HTERT RPE-1 (cell line): Measurements from ENCODE around the gene PRDM12.

Source experiments
- in situ Hi-C: fragments of 300-500 bp; cut with MboI; formaldehyde crosslinking; loops from 4 replicates; pipeline ENCODE4 v1.14.3; 2020; ENCODE audit warnings: low sequenced_read_pairs

PRDM12 gene

DNA sequence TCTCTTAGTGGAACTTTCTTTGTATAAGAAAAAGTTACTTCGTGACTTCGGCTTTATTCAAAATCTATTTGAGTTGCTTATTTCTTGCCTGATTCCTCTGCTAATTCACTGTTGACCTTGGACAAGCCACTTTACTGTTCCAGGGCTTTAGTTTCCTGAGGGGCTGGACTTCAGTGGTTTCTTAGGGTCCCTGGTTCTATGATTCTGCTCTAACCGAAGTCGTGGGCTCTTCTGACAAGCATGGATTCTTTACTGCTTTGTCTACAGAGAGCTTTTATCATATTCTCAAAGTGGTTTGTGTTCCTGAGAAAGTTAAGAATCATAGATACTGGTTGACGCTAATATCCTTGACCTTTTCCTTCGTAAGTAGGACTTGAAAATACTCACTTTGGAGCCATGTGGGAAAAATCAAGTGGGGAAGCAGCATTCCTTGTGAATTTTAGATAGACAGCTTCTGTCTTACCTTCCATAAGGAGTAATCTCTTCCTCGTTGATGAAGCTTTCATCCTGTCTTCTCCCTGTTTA lies 50.3 kb downstream of the PRDM12 start:
- in situ Hi-C loops = no loop called here

DNA sequence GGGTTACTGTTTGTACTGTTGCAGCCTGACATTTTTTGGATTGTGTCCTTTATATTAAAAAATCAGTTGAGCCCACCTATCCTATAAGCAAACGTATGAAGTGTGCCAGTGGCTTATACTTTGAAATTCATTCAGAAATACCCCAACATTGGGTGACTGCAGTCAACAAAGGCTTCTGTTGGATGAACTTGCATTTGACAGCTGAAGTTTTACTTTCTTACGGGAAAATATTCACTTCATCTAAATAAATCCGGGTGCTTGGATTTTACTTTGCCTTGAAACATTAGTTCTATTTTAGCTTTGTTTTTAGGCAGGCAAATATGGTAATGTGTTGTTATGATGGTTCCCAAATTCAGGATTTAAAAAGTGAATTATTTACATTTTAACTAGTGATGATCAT lies 50.9 kb downstream of the PRDM12 start:
- in situ Hi-C loops = no loop called here

DNA sequence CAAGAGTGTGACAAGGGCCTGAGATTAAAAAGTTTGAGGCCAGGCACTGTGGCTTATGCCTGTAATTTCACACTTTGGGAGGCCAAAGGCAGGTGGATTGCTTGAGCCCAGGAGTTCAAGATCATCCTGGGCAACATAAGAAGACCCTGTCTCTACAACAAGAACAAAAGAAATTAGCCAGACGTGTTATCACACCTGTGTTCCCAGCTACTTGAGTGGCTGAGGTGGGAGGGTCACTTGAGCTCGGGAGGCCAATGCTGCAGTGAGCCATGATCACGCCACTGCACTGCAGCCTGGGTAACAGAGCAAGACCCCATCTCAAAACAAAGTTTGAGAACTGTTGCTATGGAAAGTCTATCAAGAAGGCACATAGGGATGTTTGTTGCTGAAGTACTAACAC lies 54.2 kb downstream of the PRDM12 start:
- in situ Hi-C loops = no loop called here

DNA sequence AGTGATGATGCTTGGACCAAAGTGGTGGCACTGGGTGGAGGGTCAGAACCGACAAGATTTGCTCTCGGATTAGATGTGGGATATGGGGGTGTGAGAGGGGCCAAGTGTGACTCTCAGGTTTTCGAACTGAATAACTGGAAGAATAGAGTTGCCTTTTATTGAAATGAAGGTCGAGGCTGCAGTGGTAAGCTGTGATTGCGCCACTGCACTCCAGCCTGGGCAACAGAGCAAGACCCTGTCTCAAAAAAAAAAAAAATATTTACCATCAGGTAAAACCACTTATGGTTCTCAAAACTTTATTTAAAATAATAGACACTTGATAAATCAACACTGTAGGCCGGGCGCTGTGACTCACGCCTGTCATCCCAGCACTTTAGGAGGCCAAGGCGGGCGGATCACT lies 56.4 kb downstream of the PRDM12 start:
- in situ Hi-C loops = no loop called here

DNA sequence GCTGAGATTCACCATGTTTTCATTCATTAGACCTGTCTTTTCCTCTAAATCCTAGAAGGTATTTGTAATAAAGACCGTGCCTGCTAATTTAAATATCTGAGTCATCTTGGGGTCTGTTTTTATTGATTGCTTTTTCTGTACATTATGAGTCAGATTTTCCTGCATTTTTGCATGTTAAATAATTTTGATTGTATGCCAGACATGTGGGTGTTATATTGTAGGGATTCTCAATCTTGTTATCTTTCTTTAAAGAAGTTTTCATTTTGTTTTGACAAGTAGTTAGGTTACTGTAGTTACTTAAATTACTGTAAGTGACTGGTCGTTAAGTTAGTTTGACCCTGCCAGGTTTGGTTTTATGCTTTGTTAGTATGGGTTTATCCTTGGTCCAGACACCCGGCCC lies 64.3 kb downstream of the PRDM12 start:
- in situ Hi-C loops = no loop called here

DNA sequence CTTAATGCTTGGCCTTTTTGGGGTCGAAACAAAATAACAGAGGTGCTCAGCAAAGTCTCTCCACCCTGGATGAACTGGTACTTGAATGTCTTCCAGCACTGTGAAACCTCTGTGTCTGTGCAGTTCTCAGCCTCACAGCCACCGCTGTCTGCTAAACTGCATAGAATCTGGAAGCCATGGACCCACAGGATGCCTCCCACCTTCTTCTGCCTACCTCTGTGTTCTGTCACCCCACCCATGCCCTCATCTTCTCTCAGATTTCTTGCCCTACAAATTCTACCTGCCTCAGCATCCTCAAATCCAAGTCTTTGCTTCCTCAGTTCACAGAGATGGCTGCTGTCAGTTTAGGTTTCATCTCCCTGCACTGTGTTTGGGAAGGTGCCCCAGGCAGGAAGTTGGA lies 64.8 kb downstream of the PRDM12 start:
- in situ Hi-C loops = no loop called here

DNA sequence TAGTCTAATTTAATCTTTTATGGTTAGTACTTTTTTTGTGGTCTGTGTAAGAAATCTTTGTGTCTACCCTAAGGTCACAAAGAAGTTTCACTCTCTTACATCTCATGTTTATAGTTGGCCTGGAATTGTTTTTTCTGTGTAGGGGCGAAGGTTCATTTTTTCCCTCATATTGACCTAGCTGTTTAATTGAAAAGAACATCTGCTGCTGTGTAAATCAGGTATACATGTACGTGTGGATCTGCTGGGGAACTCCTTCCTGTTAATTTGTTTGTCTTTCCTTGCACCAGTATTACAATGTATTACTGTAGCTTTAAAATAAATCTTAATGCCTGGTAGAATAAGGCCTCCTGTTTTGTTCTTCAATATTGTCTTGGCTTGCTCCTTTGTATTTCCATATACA lies 67.0 kb downstream of the PRDM12 start:
- in situ Hi-C loops = no loop called here

DNA sequence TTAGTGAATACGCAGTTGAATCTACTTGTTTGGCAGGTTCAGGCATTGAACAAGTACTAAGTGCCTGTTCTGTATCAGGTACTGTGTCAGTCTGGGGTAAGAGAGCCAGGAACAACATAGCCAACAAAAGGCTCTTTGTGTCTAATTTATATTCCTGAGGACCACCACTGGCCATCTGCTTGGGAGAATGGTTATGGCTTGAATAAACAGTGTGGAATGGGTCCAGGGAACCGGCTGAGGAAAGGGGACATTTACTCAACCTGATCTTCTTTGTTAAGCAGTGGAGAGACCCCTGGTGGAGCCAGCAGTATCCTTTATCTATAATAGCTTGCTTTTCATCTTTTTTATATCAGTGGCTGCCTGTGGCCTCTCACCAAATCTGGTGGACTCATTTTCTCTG lies 67.7 kb downstream of the PRDM12 start:
- in situ Hi-C loops = no loop called here
